CD4-positive, alpha-beta T cell treated with Interleukin-6 at 100 ng/mL for 8 hours (primary cell): ENCODE results near the gene KRT15.

Source experiments
- DNase-seq: peaks from one replicate; pipeline ENCODE4 v3.0.0-alpha.2; 2020; ENCODE audit warnings: mixed read lengths, low spot score

The KRT15 gene

GRCh38 chr17:41518789-41519449 lies at the start of gene KRT15:
TSS of gene KRT15 (minus strand) at chr17:41518890. CDS start at chr17:41518827, 63 bp downstream.
- DNase-seq = no peak

- DNase-seq = peak; percentile 3
Measured at GRCh38 chr17:41567317-41567716, 48.6 kb upstream of the KRT15 start.

GRCh38 chr17:41565338-41565737 lies 46.6 kb upstream of the KRT15 start:
- no peak for DNase-seq

GRCh38 chr17:41563607-41564170 lies 45.0 kb upstream of the KRT15 start:
- DNase-seq = no peak

- no peak for DNase-seq
Measured at GRCh38 chr17:41561554-41561953, 42.9 kb upstream of the KRT15 start.

- DNase-seq = no peak
Measured at GRCh38 chr17:41559548-41559947, 40.9 kb upstream of the KRT15 start.

- no peak for DNase-seq
Measured at GRCh38 chr17:41556931-41557330, 38.2 kb upstream of the KRT15 start.

GRCh38 chr17:41556306-41556705 lies 37.6 kb upstream of the KRT15 start:
- DNase-seq = no peak

- no peak for DNase-seq
Measured at GRCh38 chr17:41555105-41555887, 36.6 kb upstream of the KRT15 start.

- no peak for DNase-seq
Measured at GRCh38 chr17:41553987-41554680, 35.4 kb upstream of the KRT15 start.

GRCh38 chr17:41553176-41553575 lies 34.5 kb upstream of the KRT15 start:
- DNase-seq = no peak

GRCh38 chr17:41552455-41552854 lies 33.8 kb upstream of the KRT15 start:
- DNase-seq = no peak

GRCh38 chr17:41551365-41551764 lies 32.7 kb upstream of the KRT15 start:
- DNase-seq = no peak

- no peak for DNase-seq
Measured at GRCh38 chr17:41549596-41550039, 30.9 kb upstream of the KRT15 start.

GRCh38 chr17:41548844-41549595 lies 30.3 kb upstream of the KRT15 start:
- peak; percentile 83 for DNase-seq

GRCh38 chr17:41547921-41548843 lies 29.5 kb upstream of the KRT15 start:
- peak; percentile 17 for DNase-seq

- DNase-seq = no peak
Measured at GRCh38 chr17:41547378-41547841, 28.7 kb upstream of the KRT15 start.

GRCh38 chr17:41546819-41547218 lies 28.1 kb upstream of the KRT15 start:
- DNase-seq = no peak

GRCh38 chr17:41545829-41546410 lies 27.2 kb upstream of the KRT15 start:
- no peak for DNase-seq

- no peak for DNase-seq
Measured at GRCh38 chr17:41544935-41545334, 26.2 kb upstream of the KRT15 start.
